GM13976 (cell line): ENCODE data around the gene COG8.

ENCODE experiments used
- DNase-seq: peaks from one replicate; pipeline ENCODE4 v3.0.0; 2012; ENCODE audit warnings: low spot score
- in situ Hi-C: fragments of 300-500 bp; cut with MboI; formaldehyde crosslinking; loops from one replicate; pipeline ENCODE4 v1.12.0; 2022; ENCODE audit warnings: low sequenced_read_pairs, mixed read lengths, inconsistent platforms; ENCODE audit not compliant: unreplicated experiment
- TF ChIP-seq, protein P1 (sequence below): IDR thresholded peaks from 2 replicates; pipeline ENCODE4 v1.5.1; 2012; ENCODE audit warnings: borderline replicate concordance, mild to moderate bottlenecking; ENCODE audit not compliant: insufficient read depth; ENCODE audit errors: extremely low read depth, missing control alignments, control extremely low read depth

Gene COG8, protein sequence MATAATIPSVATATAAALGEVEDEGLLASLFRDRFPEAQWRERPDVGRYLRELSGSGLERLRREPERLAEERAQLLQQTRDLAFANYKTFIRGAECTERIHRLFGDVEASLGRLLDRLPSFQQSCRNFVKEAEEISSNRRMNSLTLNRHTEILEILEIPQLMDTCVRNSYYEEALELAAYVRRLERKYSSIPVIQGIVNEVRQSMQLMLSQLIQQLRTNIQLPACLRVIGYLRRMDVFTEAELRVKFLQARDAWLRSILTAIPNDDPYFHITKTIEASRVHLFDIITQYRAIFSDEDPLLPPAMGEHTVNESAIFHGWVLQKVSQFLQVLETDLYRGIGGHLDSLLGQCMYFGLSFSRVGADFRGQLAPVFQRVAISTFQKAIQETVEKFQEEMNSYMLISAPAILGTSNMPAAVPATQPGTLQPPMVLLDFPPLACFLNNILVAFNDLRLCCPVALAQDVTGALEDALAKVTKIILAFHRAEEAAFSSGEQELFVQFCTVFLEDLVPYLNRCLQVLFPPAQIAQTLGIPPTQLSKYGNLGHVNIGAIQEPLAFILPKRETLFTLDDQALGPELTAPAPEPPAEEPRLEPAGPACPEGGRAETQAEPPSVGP

DNA sequence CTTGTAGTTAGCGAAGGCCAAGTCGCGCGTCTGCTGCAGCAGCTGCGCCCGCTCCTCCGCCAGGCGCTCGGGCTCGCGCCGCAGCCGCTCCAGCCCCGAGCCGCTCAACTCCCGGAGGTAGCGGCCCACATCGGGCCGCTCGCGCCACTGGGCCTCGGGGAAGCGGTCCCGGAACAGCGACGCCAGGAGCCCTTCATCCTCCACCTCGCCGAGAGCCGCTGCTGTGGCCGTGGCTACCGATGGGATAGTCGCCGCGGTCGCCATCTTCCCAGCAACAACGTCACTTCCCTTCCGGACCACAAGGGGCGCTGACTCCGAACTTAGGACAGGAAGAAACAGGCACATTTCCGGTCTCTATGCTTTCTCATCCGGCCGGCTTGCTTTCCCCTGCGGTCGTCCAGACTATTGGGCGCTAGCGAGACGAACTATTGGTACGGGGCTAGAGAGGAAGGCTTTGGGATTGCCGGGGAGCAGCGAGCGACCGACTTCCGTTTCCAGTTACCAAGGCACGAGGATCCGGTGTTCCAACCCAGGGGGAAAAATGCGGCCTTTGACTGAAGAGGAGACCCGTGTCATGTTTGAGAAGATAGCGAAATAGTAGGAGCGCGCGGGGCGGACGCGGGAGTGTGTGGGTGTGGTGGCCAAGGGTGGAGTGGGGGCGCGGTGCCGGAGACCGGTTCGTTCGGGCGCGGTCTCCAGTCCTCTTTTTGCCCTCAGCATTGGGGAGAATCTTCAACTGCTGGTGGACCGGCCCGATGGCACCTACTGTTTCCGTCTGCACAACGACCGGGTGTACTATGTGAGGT is at the start of gene COG8, which contains the start of gene NIP7:
TSS of gene COG8 (minus strand) at position 276 of the 806 bp plus-strand sequence. CDS start at position 264, 12 bp downstream.
TSS of gene NIP7 (plus strand) at position 484 of the 806 bp plus-strand sequence. CDS start at position 542, 58 bp downstream.
- DNase-seq = peak; percentile 96
- in situ Hi-C loops = no loop called here
- TF ChIP-seq, protein P1, sequence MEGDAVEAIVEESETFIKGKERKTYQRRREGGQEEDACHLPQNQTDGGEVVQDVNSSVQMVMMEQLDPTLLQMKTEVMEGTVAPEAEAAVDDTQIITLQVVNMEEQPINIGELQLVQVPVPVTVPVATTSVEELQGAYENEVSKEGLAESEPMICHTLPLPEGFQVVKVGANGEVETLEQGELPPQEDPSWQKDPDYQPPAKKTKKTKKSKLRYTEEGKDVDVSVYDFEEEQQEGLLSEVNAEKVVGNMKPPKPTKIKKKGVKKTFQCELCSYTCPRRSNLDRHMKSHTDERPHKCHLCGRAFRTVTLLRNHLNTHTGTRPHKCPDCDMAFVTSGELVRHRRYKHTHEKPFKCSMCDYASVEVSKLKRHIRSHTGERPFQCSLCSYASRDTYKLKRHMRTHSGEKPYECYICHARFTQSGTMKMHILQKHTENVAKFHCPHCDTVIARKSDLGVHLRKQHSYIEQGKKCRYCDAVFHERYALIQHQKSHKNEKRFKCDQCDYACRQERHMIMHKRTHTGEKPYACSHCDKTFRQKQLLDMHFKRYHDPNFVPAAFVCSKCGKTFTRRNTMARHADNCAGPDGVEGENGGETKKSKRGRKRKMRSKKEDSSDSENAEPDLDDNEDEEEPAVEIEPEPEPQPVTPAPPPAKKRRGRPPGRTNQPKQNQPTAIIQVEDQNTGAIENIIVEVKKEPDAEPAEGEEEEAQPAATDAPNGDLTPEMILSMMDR = peak; percentile 83

DNA sequence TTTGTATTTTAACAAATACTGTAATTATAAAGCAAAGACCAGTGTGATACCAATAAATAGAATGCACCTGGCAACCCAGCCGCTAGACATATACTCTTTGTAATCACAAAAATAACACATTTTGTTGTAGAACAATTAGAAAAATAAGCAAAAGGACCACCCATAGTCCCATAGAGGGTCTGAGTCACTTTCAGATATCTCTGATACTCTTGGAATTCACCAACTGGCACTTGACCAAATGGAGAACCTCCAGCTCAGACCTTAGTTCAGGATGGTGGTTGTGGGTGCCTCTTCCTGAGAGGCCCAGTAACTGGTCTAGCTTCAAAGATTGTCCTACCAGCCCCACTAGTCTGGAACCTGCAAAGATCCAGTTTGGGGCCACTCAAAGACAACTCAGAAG is 47.2 kb upstream of the COG8 start:
- in situ Hi-C loops = loop anchor here (25.0 kb wide), 1 partner anchor 551 kb away; no protein-coding TSS in a partner anchor
- no peak for DNase-seq
- TF ChIP-seq, protein P1 = no peak

DNA sequence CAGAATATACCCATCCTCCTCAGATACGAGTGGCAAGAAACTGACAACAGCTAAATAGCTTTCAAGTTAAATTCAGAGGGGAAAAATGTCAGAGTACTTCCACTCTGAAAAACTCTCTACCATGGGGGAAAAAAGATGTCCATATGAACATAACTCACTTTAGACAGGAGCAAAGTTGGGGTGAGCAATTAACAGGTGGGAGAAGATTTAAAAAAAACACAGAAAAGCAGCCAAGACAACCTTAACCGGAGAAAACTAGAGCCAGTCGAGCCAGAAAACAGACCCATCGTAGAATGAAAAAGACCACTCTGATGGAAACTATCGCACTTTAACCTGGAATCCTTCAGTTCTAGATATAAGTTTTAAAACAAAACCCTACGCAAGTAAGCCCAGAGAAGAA is 45.6 kb upstream of the COG8 start:
- no peak for DNase-seq
- in situ Hi-C loops = loop anchor here (25.0 kb wide), 1 partner anchor 552 kb away; no protein-coding TSS in a partner anchor
- TF ChIP-seq, protein P1 = no peak

GRCh38 chr16:69382421-69382820 is 43.1 kb upstream of the COG8 start:
- DNase-seq = no peak
- in situ Hi-C loops = loop anchor here (25.0 kb wide), 1 partner anchor 555 kb away; no protein-coding TSS in a partner anchor
- TF ChIP-seq, protein P1 = no peak

DNA sequence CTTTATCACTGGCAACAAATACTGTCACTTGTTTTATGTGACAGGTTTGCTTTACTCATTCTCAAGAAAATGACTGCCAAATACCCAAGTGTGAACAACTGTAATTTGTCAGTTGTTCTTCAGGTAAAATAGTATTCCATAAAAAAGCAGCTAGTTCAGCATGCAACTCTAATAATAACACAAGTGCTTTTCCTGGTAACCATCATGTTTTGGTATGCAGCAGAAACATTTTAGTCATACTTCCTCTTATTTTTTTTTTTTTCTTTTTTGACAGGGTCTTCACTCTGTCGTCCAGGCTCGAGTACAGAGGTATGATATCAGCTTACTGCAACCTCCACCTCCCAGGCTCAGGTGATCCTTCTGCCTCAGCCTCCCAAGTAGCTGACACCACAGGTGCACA is 41.9 kb upstream of the COG8 start:
- DNase-seq = no peak
- TF ChIP-seq, protein P1 = no peak
- in situ Hi-C loops = loop anchor here (25.0 kb wide), 1 partner anchor 556 kb away; no protein-coding TSS in a partner anchor

DNA sequence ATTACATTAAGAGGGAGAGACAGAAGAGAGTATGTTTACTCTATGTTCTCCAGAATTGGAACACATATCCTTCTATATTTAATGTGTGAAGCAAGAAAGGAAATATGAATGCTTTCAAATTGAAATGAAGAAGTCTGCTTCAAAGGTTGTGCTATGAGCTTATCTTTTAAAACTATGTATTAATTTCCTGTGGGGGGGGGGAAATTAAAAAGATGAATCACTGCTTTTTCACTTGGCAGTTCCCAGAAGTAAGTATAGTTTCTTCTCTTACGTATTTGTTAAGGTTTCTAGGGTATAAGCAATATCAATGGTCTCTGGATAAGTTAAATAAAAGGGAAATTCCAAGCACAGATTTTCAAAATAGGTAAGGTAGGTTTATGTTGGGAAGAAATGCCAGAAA is 39.4 kb upstream of the COG8 start:
- TF ChIP-seq, protein P1 = no peak
- DNase-seq = no peak
- in situ Hi-C loops = loop anchor here (25.0 kb wide), 1 partner anchor 559 kb away; no protein-coding TSS in a partner anchor
